Left lung (tissue), 14 donors: Measurements from ENCODE around the gene SUOX. TPM values are rescaled to one million over a fixed set of nuclear protein-coding genes. Genes with fewer than 3 reads are reported as not detected.

Source experiments
- ATAC-seq: fragments of 200-7000 bp; cut with Tn5 transposase; one replicate; pipeline ENCODE4 v1.9.1; 2020; ENCODE audit warnings: moderate library complexity
- DNase-seq, 4 donors: peaks; one replicate each; pipeline ENCODE4 v3.0.0-alpha.2; 2013 to 2020
- H3K27ac ChIP-seq, 2 donors: fragments of 200-600 bp; sonication (generic) in 1 of 2; one replicate each; pipeline versions ENCODE4 v1.5.0 to v1.8.0; 2020 to 2021
- H3K27me3 ChIP-seq, 2 donors: fragments of 200-600 bp; sonication (generic) in 1 of 2; one replicate each; pipeline versions ENCODE4 v1.5.0 to v1.8.0; 2020 to 2021
- H3K36me3 ChIP-seq, 2 donors: fragments of 200-600 bp; sonication (generic) in 1 of 2; one replicate each; pipeline versions ENCODE4 v1.5.0 to v1.8.0; 2020 to 2021
- H3K4me1 ChIP-seq, 2 donors: fragments of 200-600 bp; one replicate each; pipeline ENCODE4 v1.8.0; 2021
- H3K4me3 ChIP-seq, 2 donors: fragments of 200-600 bp; sonication (generic) in 1 of 2; one replicate each; pipeline versions ENCODE4 v1.5.0 to v1.8.0; 2020 to 2021; ENCODE audit warnings: mild to moderate bottlenecking in 1 of 2
- H3K9me3 ChIP-seq, 2 donors: fragments of 200-600 bp; sonication (generic) in 1 of 2; one replicate each; pipeline versions ENCODE4 v1.5.0 to v1.8.0; 2020 to 2021
- CTCF ChIP-seq, 2 donors: fragments of 200-600 bp; sonication (generic) in 1 of 2; IDR thresholded peaks; one replicate each; pipeline versions ENCODE4 v1.5.0 to v1.8.0; 2021; ENCODE audit warnings: antibody characterized with exemption in 2 of 2
- intact Hi-C, 2 donors: fragments of 100-400 bp; cut with DNase I; formaldehyde crosslinking; loops; one replicate each; pipeline versions ENCODE4 v1.11.2 to v1.14.2; 2022
- long read RNA-seq, 12 donors: library from polyadenylated mRNA in 2 of 12; unstranded in 2 of 12; transcript quantifications; one replicate each; pipeline ENCODE4 v2.0.0 and lab custom pipeline, GENCODE V29; 2019 to 2026
- polyA plus RNA-seq, 6 donors: library from polyadenylated mRNA; unstranded; fragments of 120-200 nt; gene quantifications; one replicate each; pipeline ENCODE4 v1.2.1, GENCODE V29; 2013; ENCODE audit not compliant: insufficient read length in 6 of 6
- total RNA-seq, 2 donors: library from RNA; stranded (reverse); fragmentation: NEBNext Ultra II Directional; extraction: Animal tissue kit (Norgen Biotek cat#: 25700); gene quantifications; one replicate each; pipeline ENCODE4 v1.2.1, GENCODE V29; 2021
- donor health status: DM: no; HTN: yes; CAD: no.
- donor health status: DM: no; HTN: no; CAD: no.

The SUOX gene
- total RNA-seq (10 to 100 TPM; 26.1 to 26.3 TPM), polyA plus RNA-seq (10 to 100 TPM; 36.0 to 49.6 (median 42.7) TPM)
- long read RNA-seq, donor 1, transcript SUOX-201 (5 exons, 2,364 nt), result major isoform, 6 of 22 reads
- long read RNA-seq, donor 1, partial matches to known transcripts, result 8 of 22 reads
- long read RNA-seq, donor 1, other reads (novel, unspliced or antisense), result 0 of 22 reads
- long read RNA-seq, donor 2, partial matches to known transcripts, result 0 of 9 reads
- long read RNA-seq, donor 2, other reads (novel, unspliced or antisense), result 0 of 9 reads
- long read RNA-seq, donor 3, partial matches to known transcripts, result 0 of 3 reads
- long read RNA-seq, donor 3, other reads (novel, unspliced or antisense), result 0 of 3 reads
- long read RNA-seq, donor 4, transcript SUOX-201 (5 exons, 2,364 nt), result major isoform, 7 of 13 reads
- long read RNA-seq, donor 4, partial matches to known transcripts, result 1 of 13 reads
- long read RNA-seq, donor 4, other reads (novel, unspliced or antisense), result 2 of 13 reads
- long read RNA-seq, donor 5, transcript SUOX-201 (5 exons, 2,364 nt), result major isoform, 8 of 13 reads
- long read RNA-seq, donor 5, partial matches to known transcripts, result 0 of 13 reads
- long read RNA-seq, donor 5, other reads (novel, unspliced or antisense), result 0 of 13 reads
- long read RNA-seq, donor 6, transcript SUOX-201 (5 exons, 2,364 nt), result major isoform, 6 of 12 reads
- long read RNA-seq, donor 6, partial matches to known transcripts, result 0 of 12 reads
- long read RNA-seq, donor 6, other reads (novel, unspliced or antisense), result 0 of 12 reads
- long read RNA-seq, donor 7, partial matches to known transcripts, result 0 of 6 reads
- long read RNA-seq, donor 7, other reads (novel, unspliced or antisense), result 0 of 6 reads
- long read RNA-seq, donor 8, transcript SUOX-204 (6 exons, 2,394 nt), result major isoform, 5 of 20 reads
- long read RNA-seq, donor 8, partial matches to known transcripts, result 5 of 20 reads
- long read RNA-seq, donor 8, other reads (novel, unspliced or antisense), result 0 of 20 reads
- long read RNA-seq, donor 9, result 0 reads
- long read RNA-seq, donor 10, transcript SUOX-201 (5 exons, 2,364 nt), result major isoform, 5 of 12 reads
- long read RNA-seq, donor 10, partial matches to known transcripts, result 1 of 12 reads
- long read RNA-seq, donor 10, other reads (novel, unspliced or antisense), result 4 of 12 reads
- long read RNA-seq, donor 11, transcript SUOX-201 (5 exons, 2,364 nt), result major isoform, 5 of 8 reads
- long read RNA-seq, donor 11, partial matches to known transcripts, result 0 of 8 reads
- long read RNA-seq, donor 11, other reads (novel, unspliced or antisense), result 0 of 8 reads
- long read RNA-seq, donor 12, partial matches to known transcripts, result 9 of 15 reads
- long read RNA-seq, donor 12, other reads (novel, unspliced or antisense), result 0 of 15 reads

- Histone ChIP-seq H3K27ac (peak within 1 kb of the TSS; percentile 76 to 82), H3K9me3 (no peaks in the 10 kb centered on the region), H3K27me3 (no peaks in the 10 kb centered on the region), H3K36me3 (peaks cover 0 to 45% of the 10 kb centered on the region in 2 donors), H3K4me3 (peak within 1 kb of the TSS; percentile 59 to 61), H3K4me1 (peaks cover 3 to 26% of the 10 kb centered on the region in 2 donors)
- no peak for TF ChIP-seq CTCF (IDR thresholded peaks at IDR 0.05)
- intact Hi-C loops, result no loop called here
- peak; percentile 99 for ATAC-seq
- DNase-seq, result peak; percentile 89 to 99 (median 98)
Measured at GRCh38 chr12:55996715-55997534, at the start of gene SUOX. TSS of gene SUOX (plus strand) at chr12:55997276. CDS start at chr12:56002222, 4,946 bp downstream.

GRCh38 chr12:55955344-55955743 is 41.7 kb upstream of the SUOX start:
- intact Hi-C loops, result no loop called here
- Histone ChIP-seq H3K4me3 (no peak overlapping the region), H3K36me3 (peaks cover 0 to 39% of the 10 kb centered on the region in 2 donors), H3K27ac (no peak overlapping the region), H3K9me3 (no peaks in the 10 kb centered on the region), H3K27me3 (no peaks in the 10 kb centered on the region), H3K4me1 (no peaks in the 10 kb centered on the region)
- no peak for TF ChIP-seq CTCF (IDR thresholded peaks at IDR 0.05)
- ATAC-seq, result no peak
- DNase-seq, result no peak

GRCh38 chr12:55955800-55956508 is 41.1 kb upstream of the SUOX start:
- no peak for DNase-seq
- Histone ChIP-seq H3K4me1 (no peaks in the 10 kb centered on the region), H3K27me3 (no peaks in the 10 kb centered on the region), H3K9me3 (no peaks in the 10 kb centered on the region), H3K36me3 (peaks cover 0 to 35% of the 10 kb centered on the region in 2 donors), H3K4me3 (no peak overlapping the region), H3K27ac (no peak overlapping the region)
- TF ChIP-seq CTCF (IDR thresholded peaks at IDR 0.05), result peak in 1 of 2 donors; percentile 21
- peak; percentile 70 for ATAC-seq
- intact Hi-C loops, result no loop called here
